DND-41 (cell line): ENCODE measurements around the gene SCUBE1.

Experiments used
- CTCF ChIP-seq: IDR thresholded peaks from 2 replicates; pipeline ENCODE4 v1.5.1; 2012; ENCODE audit warnings: borderline replicate concordance, low read length, moderate library complexity, mild to moderate bottlenecking; ENCODE audit not compliant: poor library complexity, severe bottlenecking; ENCODE audit errors: extremely low read depth
- EZH2 ChIP-seq: IDR thresholded peaks from 3 replicates; pipeline ENCODE4 v1.6.1; 2012; ENCODE audit warnings: borderline replicate concordance, low read depth, mild to moderate bottlenecking, moderate library complexity, low read length, inconsistent platforms; ENCODE audit not compliant: severe bottlenecking

GRCh38 chr22:43325176-43325575 lies 18.0 kb downstream of the SCUBE1 start:
- TF ChIP-seq CTCF, result no peak
- TF ChIP-seq EZH2, result no peak
